K562 (cell line): ENCODE data around the gene WFDC1. TPM values are rescaled to one million over a fixed set of nuclear protein-coding genes. Genes with fewer than 3 reads are reported as not detected.
A peak's percentile ranks its signal among the peaks of the same experiment; 100 is the strongest.

Experiments used
- BRF2 ChIP-seq: IDR thresholded peaks from 3 replicates; pipeline ENCODE4 v1.6.1; 2011; ENCODE audit warnings: borderline replicate concordance, mild to moderate bottlenecking; ENCODE audit not compliant: insufficient read length, insufficient read depth
- DEAF1 ChIP-seq: fragments of 450-650 bp; formaldehyde crosslinking; IDR thresholded peaks from 2 replicates; pipeline ENCODE4 v1.4.0; 2020; ENCODE audit warnings: mild to moderate bottlenecking, moderate library complexity
- HINFP ChIP-seq: fragments of 450-650 bp; conservative IDR thresholded peaks from 2 replicates; pipeline ENCODE4 v1.6.1; 2016; ENCODE audit warnings: missing genetic modification characterization, low read depth, mild to moderate bottlenecking, control low read depth, missing compliant biosample characterization
- ILF3 ChIP-seq: fragments of 450-650 bp; IDR thresholded peaks from 2 replicates; pipeline ENCODE4 v1.6.1; 2018; ENCODE audit warnings: antibody characterized with exemption, mild to moderate bottlenecking, moderate library complexity, borderline replicate concordance
- SNAPC5 ChIP-seq: fragments of 250-450 bp; sonication (Bioruptor Pico); IDR thresholded peaks from 2 replicates; pipeline ENCODE4 v1.8.0; 2021; ENCODE audit warnings: moderate library complexity, mild to moderate bottlenecking, inconsistent platforms
- THRA ChIP-seq: fragments of 450-650 bp; IDR thresholded peaks from 2 replicates; pipeline ENCODE4 v1.6.1; 2017; ENCODE audit warnings: mild to moderate bottlenecking, moderate library complexity
- YY1 ChIP-seq, 3 experiments: IDR thresholded peaks; 2 replicates each; pipeline ENCODE4 v1.6.1; 2011; ENCODE audit warnings: low read length in 2 of 3, mild to moderate bottlenecking in 2 of 3, moderate library complexity in 2 of 3, borderline replicate concordance in 1 of 3, control low read depth in 1 of 3, low read depth in 1 of 3; ENCODE audit not compliant: insufficient read depth in 3 of 3, insufficient replicate concordance in 2 of 3, control insufficient read depth in 1 of 3, insufficient read length in 1 of 3; ENCODE audit errors: extremely low read depth in 1 of 3
- ZBTB7A ChIP-seq: IDR thresholded peaks from 2 replicates; pipeline ENCODE4 v1.6.1; 2011; ENCODE audit warnings: low read depth, mild to moderate bottlenecking, low read length, moderate library complexity, borderline replicate concordance; ENCODE audit not compliant: control insufficient read depth
- ZNF584 ChIP-seq: fragments of 200-800 bp; sonication (Bioruptor generic); IDR thresholded peaks from 2 replicates; pipeline ENCODE4 v1.6.1; 2016; ENCODE audit warnings: low read depth, mild to moderate bottlenecking, missing genetic modification characterization, missing compliant biosample characterization
- ZNF609 ChIP-seq: sonication (generic); formaldehyde crosslinking; IDR thresholded peaks from 2 replicates; pipeline ENCODE4 v1.8.1; 2023; ENCODE audit warnings: missing genetic modification reagents, mild to moderate bottlenecking, borderline replicate concordance
- polyA plus RNA-seq, 8 experiments: library from polyadenylated mRNA; depleted of rRNA in 4 of 8; stranded (reverse) in 5 of 8; unstranded in 3 of 8; fragments of >200 nt; fragmentation: Nextera tagmentation in 2 of 8; fragmentation: Illumina TruSeq in 1 of 8; extraction: Ambion mirVana in 2 of 8; extraction: Trizol in 1 of 8; gene quantifications; 2 replicates each; pipeline versions ENCODE4 v1.2.1 to v1.2.3, GENCODE V29; 2011 to 2014; ENCODE audit warnings: inconsistent platforms in 1 of 8, missing spikeins in 1 of 8
- total RNA-seq, 7 experiments: library from RNA; depleted of rRNA in 6 of 7; stranded (reverse); fragments of >200 nt in 6 of 7; fragmentation: Illumina TruSeq in 2 of 7; extraction: Trizol in 2 of 7; gene quantifications; 2 replicates each; pipeline versions ENCODE4 v1.2.1 to v1.2.3, GENCODE V29; 2011 to 2021; ENCODE audit warnings: low replicate concordance in 1 of 7
- TF ChIP-seq, protein P1 (sequence below): fragments of 200-400 bp; formaldehyde crosslinking; IDR thresholded peaks from 2 replicates; pipeline ENCODE4 v1.6.1; 2017; ENCODE audit warnings: mild to moderate bottlenecking, low read depth, low read length, moderate library complexity

The WFDC1 gene
- total and polyA plus RNA-seq, 9 of the 15 experiments (the other 6 are each of a cell fraction or from before 2014, with no cell fraction given) = not detected

- TF ChIP-seq HINFP (tag) (peak; percentile 80), YY1 (IDR thresholded peaks at IDR 0.05; ENCODE audit: borderline replicate concordance in 1 of 3, control insufficient read depth in 1 of 3, extremely low read depth in 1 of 3, insufficient read depth in 3 of 3, insufficient read length in 1 of 3, insufficient replicate concordance in 2 of 3, low read depth in 1 of 3, low read length in 2 of 3) (no peak), SNAPC5 (CRISPR knock-in tag) (no peak), ILF3 (no peak), ZBTB7A (0 out of 2 replicates have a peak, but pooled peaks have one; percentile 28), ZNF609 (CRISPR knock-in tag) (no peak), DEAF1 (peak; percentile 67; the same call in 1 of the 2 replicates), ZNF584 (CRISPR knock-in tag) (no peak), BRF2 (no peak), THRA (no peak)
- TF ChIP-seq, protein P1, sequence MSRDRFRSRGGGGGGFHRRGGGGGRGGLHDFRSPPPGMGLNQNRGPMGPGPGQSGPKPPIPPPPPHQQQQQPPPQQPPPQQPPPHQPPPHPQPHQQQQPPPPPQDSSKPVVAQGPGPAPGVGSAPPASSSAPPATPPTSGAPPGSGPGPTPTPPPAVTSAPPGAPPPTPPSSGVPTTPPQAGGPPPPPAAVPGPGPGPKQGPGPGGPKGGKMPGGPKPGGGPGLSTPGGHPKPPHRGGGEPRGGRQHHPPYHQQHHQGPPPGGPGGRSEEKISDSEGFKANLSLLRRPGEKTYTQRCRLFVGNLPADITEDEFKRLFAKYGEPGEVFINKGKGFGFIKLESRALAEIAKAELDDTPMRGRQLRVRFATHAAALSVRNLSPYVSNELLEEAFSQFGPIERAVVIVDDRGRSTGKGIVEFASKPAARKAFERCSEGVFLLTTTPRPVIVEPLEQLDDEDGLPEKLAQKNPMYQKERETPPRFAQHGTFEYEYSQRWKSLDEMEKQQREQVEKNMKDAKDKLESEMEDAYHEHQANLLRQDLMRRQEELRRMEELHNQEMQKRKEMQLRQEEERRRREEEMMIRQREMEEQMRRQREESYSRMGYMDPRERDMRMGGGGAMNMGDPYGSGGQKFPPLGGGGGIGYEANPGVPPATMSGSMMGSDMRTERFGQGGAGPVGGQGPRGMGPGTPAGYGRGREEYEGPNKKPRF = no peak
Observed at GRCh38 chr16:84277244-84277823, 17.3 kb upstream of the WFDC1 start (continued).
